ENCODE data around the gene RNASEH1. TPM values are rescaled to one million over a fixed set of nuclear protein-coding genes. Genes with fewer than 3 reads are reported as not detected.
A peak's percentile ranks its signal among the peaks of the same experiment; 100 is the strongest.
"Not testable (repeated sequence)": the region's sequence is repeated elsewhere in the genome, so short reads cannot be mapped to it uniquely, and the experiment has no call there.

RNASEH1 gene
- total RNA-seq, 1 donor from 2014 or later = 25.5 TPM

- TF ChIP-seq CTCF (IDR thresholded peaks at IDR 0.05) = no peak
- Mint-ChIP-seq H3K9me3 (ENCODE audit: unreplicated experiment) (no peaks in the 10 kb centered on the region), H3K36me3 (ENCODE audit: unreplicated experiment) (peaks cover 53% of the 10 kb centered on the region), H3K4me3 (ENCODE audit: unreplicated experiment) (no peak overlapping the region), H3K27me3 (ENCODE audit: unreplicated experiment) (no peaks in the 10 kb centered on the region), H3K27ac (ENCODE audit: unreplicated experiment) (no peak overlapping the region), H3K4me1 (ENCODE audit: unreplicated experiment) (peaks cover 4% of the 10 kb centered on the region)
- no peak for DNase-seq (ENCODE audit: extremely low spot score, unreplicated experiment)
Observed at GRCh38 chr2:3503046-3503445, 55.1 kb downstream of the RNASEH1 start.

- Mint-ChIP-seq H3K27me3 (ENCODE audit: unreplicated experiment) (no peaks in the 10 kb centered on the region), H3K27ac (ENCODE audit: unreplicated experiment) (no peak overlapping the region), H3K36me3 (ENCODE audit: unreplicated experiment) (peaks cover 54% of the 10 kb centered on the region), H3K4me3 (ENCODE audit: unreplicated experiment) (no peak overlapping the region), H3K4me1 (ENCODE audit: unreplicated experiment) (no peaks in the 10 kb centered on the region), H3K9me3 (ENCODE audit: unreplicated experiment) (no peaks in the 10 kb centered on the region)
- DNase-seq (ENCODE audit: extremely low spot score, unreplicated experiment) = peak; percentile 83
- TF ChIP-seq CTCF (IDR thresholded peaks at IDR 0.05) = no peak
Observed at GRCh38 chr2:3500326-3500899, 57.7 kb downstream of the RNASEH1 start.

- Mint-ChIP-seq H3K9me3 (ENCODE audit: unreplicated experiment) (no peaks in the 10 kb centered on the region), H3K4me3 (ENCODE audit: unreplicated experiment) (no peak overlapping the region), H3K36me3 (ENCODE audit: unreplicated experiment) (peaks cover 45% of the 10 kb centered on the region), H3K27me3 (ENCODE audit: unreplicated experiment) (no peaks in the 10 kb centered on the region), H3K27ac (ENCODE audit: unreplicated experiment) (no peak overlapping the region), H3K4me1 (ENCODE audit: unreplicated experiment) (no peaks in the 10 kb centered on the region)
- no peak for TF ChIP-seq CTCF (IDR thresholded peaks at IDR 0.05)
- peak; percentile 60 for DNase-seq (ENCODE audit: extremely low spot score, unreplicated experiment)
Observed at GRCh38 chr2:3498783-3499394, 59.2 kb downstream of the RNASEH1 start.

GRCh38 chr2:3496708-3497080 lies 61.4 kb downstream of the RNASEH1 start:
- H3K4me3 Mint-ChIP-seq (ENCODE audit: unreplicated experiment); H3K27ac Mint-ChIP-seq (ENCODE audit: unreplicated experiment); H3K4me1 Mint-ChIP-seq (ENCODE audit: unreplicated experiment); H3K27me3 Mint-ChIP-seq (ENCODE audit: unreplicated experiment); H3K9me3 Mint-ChIP-seq (ENCODE audit: unreplicated experiment): not testable (repeated sequence)
- peaks cover 35% of the 10 kb centered on the region for H3K36me3 Mint-ChIP-seq (ENCODE audit: unreplicated experiment)
- DNase-seq (ENCODE audit: extremely low spot score, unreplicated experiment) = peak; percentile 54

Other genes starting within 250 kb of the RNASEH1 start
- gene EIPR1, start 180.5 kb downstream of the RNASEH1 start, total RNA-seq = 19.0 and 19.9 TPM in 2 replicates
- 89.2 and 89.7 TPM in 2 replicates for gene TRAPPC12, start 178.6 kb downstream of the RNASEH1 start, total RNA-seq
- 48.5 and 54.0 TPM in 2 replicates for gene ADI1, start 38.8 kb downstream of the RNASEH1 start, total RNA-seq
- gene RPS7, start 16.9 kb upstream of the RNASEH1 start, total RNA-seq = 1,082 and 1,101 TPM in 2 replicates
- not detected in 2 replicates for gene COLEC11, start 36.8 kb upstream of the RNASEH1 start, total RNA-seq
- gene ALLC, start 99.9 kb upstream of the RNASEH1 start, total RNA-seq = not detected in 2 replicates
- gene DCDC2C, start 145.2 kb upstream of the RNASEH1 start, total RNA-seq = not detected in 2 replicates